HG03457 (cell line): ENCODE data around the gene RANBP3L.
"Not testable (repeated sequence)": the region's sequence is repeated elsewhere in the genome, so short reads cannot be mapped to it uniquely, and the experiment has no call there.

Source experiments
- ATAC-seq: cut with Tn5 transposase; IDR thresholded peaks from one replicate; pipeline ENCODE4 v1.9.1; 2021; ENCODE audit warnings: moderate number of reproducible peaks; ENCODE audit not compliant: unreplicated experiment

Gene RANBP3L

GRCh38 chr5:36297653-36298052, 4.0 kb downstream of the RANBP3L start:
- ATAC-seq = no peak

- ATAC-seq = no peak
Observed at GRCh38 chr5:36285837-36286615, 15.7 kb downstream of the RANBP3L start.

- not testable (repeated sequence) for ATAC-seq
Observed at GRCh38 chr5:36283775-36284174, 17.9 kb downstream of the RANBP3L start.

- no peak for ATAC-seq
Observed at GRCh38 chr5:36281626-36282025, 20.1 kb downstream of the RANBP3L start.

- ATAC-seq = no peak
Observed at GRCh38 chr5:36279054-36279698, 22.5 kb downstream of the RANBP3L start.

- ATAC-seq = no peak
Observed at GRCh38 chr5:36277521-36278176, 24.1 kb downstream of the RANBP3L start.

GRCh38 chr5:36276864-36277263, 24.8 kb downstream of the RANBP3L start:
- ATAC-seq = no peak

- ATAC-seq = no peak
Observed at GRCh38 chr5:36273809-36274526, 27.7 kb downstream of the RANBP3L start.

GRCh38 chr5:36272136-36272690, 29.5 kb downstream of the RANBP3L start:
- ATAC-seq = no peak

GRCh38 chr5:36270876-36271575, 30.7 kb downstream of the RANBP3L start:
- no peak for ATAC-seq

- ATAC-seq = no peak
Observed at GRCh38 chr5:36270175-36270574, 31.5 kb downstream of the RANBP3L start.

GRCh38 chr5:36269478-36269877, 32.2 kb downstream of the RANBP3L start:
- ATAC-seq = no peak

GRCh38 chr5:36267905-36268304, 33.8 kb downstream of the RANBP3L start:
- no peak for ATAC-seq

- ATAC-seq = no peak
Observed at GRCh38 chr5:36264202-36264760, 37.4 kb downstream of the RANBP3L start.

GRCh38 chr5:36261186-36261585, 40.5 kb downstream of the RANBP3L start:
- no peak for ATAC-seq

- ATAC-seq = no peak
Observed at GRCh38 chr5:36253575-36253974, 48.1 kb downstream of the RANBP3L start.

- no peak for ATAC-seq
Observed at GRCh38 chr5:36252722-36253365, 48.9 kb downstream of the RANBP3L start.

- no peak for ATAC-seq
Observed at GRCh38 chr5:36251218-36251617, 50.5 kb downstream of the RANBP3L start.

GRCh38 chr5:36250427-36250826, 51.3 kb downstream of the RANBP3L start:
- ATAC-seq = no peak
